Muscle layer of duodenum (tissue), 2 donors: Measurements from ENCODE around the gene CDC45.
"Not testable (repeated sequence)": the region's sequence is repeated elsewhere in the genome, so short reads cannot be mapped to it uniquely, and the experiment has no call there.

ENCODE experiments used
- H3K27ac ChIP-seq: one replicate; pipeline ENCODE4 v1.7.0; 2013; ENCODE audit warnings: mild to moderate bottlenecking, low read length
- H3K27me3 ChIP-seq: one replicate; pipeline ENCODE4 v1.7.0; 2013; ENCODE audit warnings: low read depth, mild to moderate bottlenecking, control low read depth, low read length
- H3K36me3 ChIP-seq, 2 donors: one replicate each; pipeline ENCODE4 v1.7.0; 2013; ENCODE audit warnings: low read length in 2 of 2, control low read depth in 1 of 2, mild to moderate bottlenecking in 1 of 2; ENCODE audit not compliant: insufficient read depth in 2 of 2, control insufficient read depth in 1 of 2
- H3K4me1 ChIP-seq, 2 donors: one replicate each; pipeline ENCODE4 v1.7.0; 2013; ENCODE audit warnings: low read length in 2 of 2, mild to moderate bottlenecking in 2 of 2, control low read depth in 1 of 2, moderate library complexity in 1 of 2; ENCODE audit not compliant: insufficient read depth in 2 of 2, control insufficient read depth in 1 of 2
- H3K4me3 ChIP-seq, 2 donors: one replicate each; pipeline ENCODE4 v1.7.0; 2013; ENCODE audit warnings: low read length in 2 of 2, low read depth in 1 of 2, mild to moderate bottlenecking in 1 of 2
- H3K9me3 ChIP-seq, 2 donors: one replicate each; pipeline ENCODE4 v1.7.0; 2013; ENCODE audit warnings: low read length in 2 of 2, control low read depth in 1 of 2, mild to moderate bottlenecking in 1 of 2; ENCODE audit not compliant: control insufficient read depth in 1 of 2
- donor health status: healthy.

Gene CDC45

DNA sequence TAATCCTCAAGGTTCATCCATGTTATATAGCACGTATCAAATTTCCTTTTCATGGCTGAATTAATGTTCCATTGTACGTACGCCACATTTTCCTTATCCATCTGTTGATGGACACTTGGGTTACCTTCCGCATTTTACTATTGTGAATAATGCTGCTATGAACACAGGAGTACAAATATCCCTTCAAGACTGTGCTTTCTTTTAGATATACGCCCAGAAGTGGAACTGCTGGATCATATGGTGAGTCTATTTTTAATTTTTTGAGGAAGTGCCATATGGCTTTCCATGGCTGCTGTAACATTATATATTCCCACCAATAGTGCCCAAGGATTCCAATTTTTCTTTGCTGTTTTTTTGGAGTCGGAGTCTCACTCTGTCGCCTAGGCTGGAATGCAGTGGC lies 41.4 kb upstream of the CDC45 start:
- H3K9me3 ChIP-seq, result no peaks in the 10 kb centered on the region
- H3K27me3 ChIP-seq, result no peaks in the 10 kb centered on the region
- H3K4me1 ChIP-seq, result peaks cover 0 to 5% of the 10 kb centered on the region in 2 donors
- no peak overlapping the region for H3K27ac ChIP-seq
- H3K4me3 ChIP-seq, result no peak overlapping the region
- H3K36me3 ChIP-seq, result peaks cover 22 to 34% of the 10 kb centered on the region in 2 donors

DNA sequence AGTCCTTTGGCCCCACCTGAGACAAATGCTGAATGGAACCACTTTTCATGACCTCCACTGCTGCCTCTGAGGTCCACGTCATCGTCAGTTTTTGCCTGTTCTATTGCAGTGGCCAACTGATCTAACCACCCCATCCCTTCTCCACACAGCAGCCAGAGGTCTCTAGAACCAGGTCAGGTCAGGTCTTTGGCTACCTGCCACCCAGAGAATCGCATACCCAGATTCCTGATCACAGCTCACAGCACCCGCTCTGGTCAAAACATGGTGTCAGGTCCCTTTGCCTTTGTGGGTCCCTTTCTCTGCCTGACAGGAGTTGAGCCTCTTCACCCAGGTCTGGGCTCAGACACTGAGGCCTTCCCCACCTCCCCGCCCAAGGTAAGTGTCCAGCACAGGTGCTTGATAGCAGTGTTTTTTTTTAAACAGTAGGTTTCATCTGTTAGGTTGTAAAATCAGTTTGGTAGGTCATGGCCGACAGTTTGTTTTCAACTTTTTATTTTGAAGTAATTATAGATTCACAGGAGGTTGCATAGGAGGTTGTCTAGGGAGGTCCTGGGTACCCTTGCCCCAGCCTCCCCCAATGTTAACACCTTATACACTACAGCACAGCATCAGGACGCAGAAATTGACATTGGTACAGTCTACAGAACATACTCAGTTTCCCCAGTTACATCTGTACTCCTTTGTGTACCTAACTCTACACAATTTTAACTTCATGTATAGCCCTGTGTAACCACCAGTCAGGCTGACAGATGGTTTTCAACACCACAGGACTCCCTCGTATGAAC lies 39.1 kb upstream of the CDC45 start:
- H3K9me3 ChIP-seq, result no peaks in the 10 kb centered on the region
- peaks cover 17 to 27% of the 10 kb centered on the region in 2 donors for H3K36me3 ChIP-seq
- no peaks in the 10 kb centered on the region for H3K27me3 ChIP-seq
- H3K4me1 ChIP-seq, result peaks cover 0 to 2% of the 10 kb centered on the region in 2 donors
- no peak overlapping the region for H3K4me3 ChIP-seq
- no peak overlapping the region for H3K27ac ChIP-seq

DNA sequence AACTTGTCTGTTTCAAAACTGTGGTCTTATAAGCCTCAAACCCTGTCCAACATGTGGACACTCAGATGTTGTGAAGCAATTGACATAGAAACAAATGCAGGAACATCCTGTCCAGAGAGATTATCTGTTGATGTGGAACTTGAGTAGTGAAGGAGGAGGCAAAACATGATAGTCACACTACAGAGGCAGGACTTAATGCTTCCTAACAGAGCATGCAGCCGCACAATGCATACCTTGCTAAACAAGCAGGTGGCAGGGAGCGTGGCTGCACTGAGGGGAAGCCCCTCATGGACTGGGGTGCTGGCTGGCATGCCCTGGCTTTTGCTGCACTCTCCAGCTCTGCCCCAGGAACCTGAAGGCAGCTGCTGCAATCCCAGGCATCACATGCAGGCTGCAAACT lies 37.6 kb upstream of the CDC45 start:
- Histone ChIP-seq H3K36me3 (peaks cover 15 to 18% of the 10 kb centered on the region in 2 donors), H3K9me3 (no peaks in the 10 kb centered on the region), H3K4me1 (peaks cover 5 to 15% of the 10 kb centered on the region in 2 donors), H3K27ac (no peak overlapping the region), H3K27me3 (no peaks in the 10 kb centered on the region), H3K4me3 (no peak overlapping the region)

GRCh38 chr22:19443544-19444211 lies 36.0 kb upstream of the CDC45 start:
- no peaks in the 10 kb centered on the region for H3K9me3 ChIP-seq
- no peaks in the 10 kb centered on the region for H3K27me3 ChIP-seq
- no peak overlapping the region for H3K27ac ChIP-seq
- no peak overlapping the region for H3K4me3 ChIP-seq
- H3K36me3 ChIP-seq, result peaks cover 15 to 18% of the 10 kb centered on the region in 2 donors
- H3K4me1 ChIP-seq, result peaks cover 10 to 22% of the 10 kb centered on the region in 2 donors

DNA sequence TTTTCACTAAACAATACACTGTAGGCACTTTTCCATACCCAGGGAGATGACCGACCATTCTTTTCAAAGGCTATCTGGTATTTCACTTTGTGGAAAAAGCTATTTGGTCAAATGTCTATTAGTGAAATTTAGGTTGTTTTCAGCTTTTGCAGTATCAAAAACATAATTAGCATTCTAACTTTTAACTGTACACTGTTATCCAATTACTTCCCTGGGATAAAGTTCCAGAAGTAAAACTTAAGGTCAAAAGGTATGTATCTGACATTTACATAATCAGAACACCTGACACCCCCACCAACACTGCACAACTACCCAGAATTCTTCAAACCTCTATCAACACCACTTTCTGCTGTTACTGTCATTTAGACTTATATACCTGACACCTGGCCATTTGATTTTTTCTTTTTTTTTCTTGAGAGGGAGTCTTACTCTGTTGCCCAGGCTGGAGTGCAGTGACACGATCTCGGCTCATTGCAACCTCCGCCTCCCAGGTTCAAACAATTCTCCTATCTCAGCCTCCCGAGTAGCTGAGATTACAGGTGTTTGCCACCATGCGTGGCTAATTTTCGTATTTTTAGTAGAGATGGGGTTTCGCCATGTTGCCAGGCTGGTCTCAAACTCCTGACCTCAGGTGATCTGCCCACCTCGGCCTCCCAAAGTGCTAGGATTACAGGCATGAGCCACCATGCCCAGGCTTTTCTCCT lies 34.3 kb upstream of the CDC45 start:
- H3K4me3 ChIP-seq, H3K9me3 ChIP-seq, H3K27me3 ChIP-seq, H3K27ac ChIP-seq: not testable (repeated sequence)
- H3K36me3 ChIP-seq, result peaks cover 12 to 18% of the 10 kb centered on the region in 2 donors
- H3K4me1 ChIP-seq, result peaks cover 10 to 22% of the 10 kb centered on the region in 2 donors

DNA sequence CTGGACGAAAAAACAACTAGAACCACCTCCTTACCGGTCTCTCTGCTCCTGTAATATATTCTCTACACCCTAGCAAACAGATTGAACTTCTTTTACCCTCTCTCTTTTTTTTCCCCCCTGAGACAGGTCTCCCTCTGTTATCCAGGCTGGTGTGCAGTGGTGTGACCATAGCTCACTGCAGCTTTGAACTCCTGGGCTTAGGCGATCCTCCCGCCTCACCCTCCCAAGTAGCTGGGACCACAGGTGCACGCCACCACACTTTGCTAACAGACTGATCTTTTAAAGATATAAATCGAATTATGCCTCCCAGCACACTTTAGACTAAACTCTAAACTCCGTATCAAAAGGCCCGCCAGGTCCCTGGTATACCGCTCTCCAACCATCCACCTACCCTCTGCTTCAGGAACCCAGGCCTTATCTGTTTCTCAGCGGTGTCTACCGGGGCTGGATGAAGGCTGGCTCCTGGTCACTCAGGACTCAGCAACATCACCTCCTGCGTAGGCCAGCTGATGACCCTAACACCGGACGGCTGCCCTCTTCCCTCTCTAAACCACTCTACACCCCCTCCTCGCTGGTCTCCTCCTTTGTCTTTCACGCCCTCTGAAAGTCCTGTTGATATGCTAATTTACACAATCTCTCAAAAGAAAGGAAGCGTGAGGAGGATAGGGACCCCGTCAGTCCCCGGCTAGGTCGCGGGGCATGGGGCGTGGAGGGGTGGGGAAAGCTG lies 33.0 kb upstream of the CDC45 start:
- H3K36me3 ChIP-seq, result peaks cover 19 to 20% of the 10 kb centered on the region in 2 donors
- peaks cover 10 to 22% of the 10 kb centered on the region in 2 donors for H3K4me1 ChIP-seq
- H3K9me3 ChIP-seq, result no peaks in the 10 kb centered on the region
- peak overlapping the region; percentile 47 for H3K27ac ChIP-seq
- H3K4me3 ChIP-seq, result peak overlapping the region; percentile 71 to 86
- no peaks in the 10 kb centered on the region for H3K27me3 ChIP-seq

GRCh38 chr22:19447330-19448075 lies 32.2 kb upstream of the CDC45 start, which contains the start of gene C22orf39:
C22orf39 (minus strand) TSS chr22:19447711; CDS start chr22:19447688, 23 bp downstream.
- H3K9me3 ChIP-seq, result no peaks in the 10 kb centered on the region
- peaks cover 10 to 22% of the 10 kb centered on the region in 2 donors for H3K4me1 ChIP-seq
- peaks cover 22 to 27% of the 10 kb centered on the region in 2 donors for H3K36me3 ChIP-seq
- peak within 1 kb of the TSS; percentile 47 for H3K27ac ChIP-seq
- H3K4me3 ChIP-seq, result peak within 1 kb of the TSS; percentile 71 to 86
- no peaks in the 10 kb centered on the region for H3K27me3 ChIP-seq

- Histone ChIP-seq H3K27me3 (no peaks in the 10 kb centered on the region), H3K27ac (peak overlapping the region; percentile 47), H3K4me1 (peaks cover 10 to 22% of the 10 kb centered on the region in 2 donors), H3K36me3 (peaks cover 28 to 31% of the 10 kb centered on the region in 2 donors), H3K9me3 (no peaks in the 10 kb centered on the region), H3K4me3 (peak overlapping the region; percentile 71 to 86)
These were observed 31.6 kb upstream of the CDC45 start for GRCh38 chr22:19448076-19448607.

GRCh38 chr22:19448739-19449421 lies 30.8 kb upstream of the CDC45 start:
- no peak overlapping the region for H3K4me3 ChIP-seq
- no peaks in the 10 kb centered on the region for H3K27me3 ChIP-seq

DNA sequence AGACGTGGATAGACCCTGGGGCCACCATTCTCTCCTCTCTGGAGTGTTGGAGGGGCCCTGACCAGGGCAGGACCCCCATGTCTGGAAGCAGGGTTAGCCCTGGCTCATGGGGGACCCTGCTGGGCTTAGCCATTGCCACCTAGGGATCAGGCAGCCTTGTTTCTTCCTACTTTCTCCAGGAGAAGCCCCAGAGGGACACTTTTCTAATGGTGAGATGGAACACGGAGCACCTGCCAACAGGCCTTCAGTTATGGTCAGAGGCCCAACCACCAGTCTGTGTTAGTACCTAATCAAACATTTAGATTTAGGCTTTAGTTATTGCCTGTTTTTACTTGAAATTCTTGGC lies 30.3 kb upstream of the CDC45 start:
- no peak overlapping the region for H3K27ac ChIP-seq
- H3K27me3 ChIP-seq, result no peaks in the 10 kb centered on the region
- no peaks in the 10 kb centered on the region for H3K9me3 ChIP-seq
- peaks cover 10 to 22% of the 10 kb centered on the region in 2 donors for H3K4me1 ChIP-seq
- no peak overlapping the region for H3K4me3 ChIP-seq
- peaks cover 31 to 33% of the 10 kb centered on the region in 2 donors for H3K36me3 ChIP-seq

More at GRCh38 chr22:19448739-19449421, 30.8 kb upstream of the CDC45 start:
- peaks cover 29 to 31% of the 10 kb centered on the region in 2 donors for H3K36me3 ChIP-seq
- peaks cover 10 to 22% of the 10 kb centered on the region in 2 donors for H3K4me1 ChIP-seq
- H3K9me3 ChIP-seq, result no peaks in the 10 kb centered on the region
- H3K27ac ChIP-seq, result no peak overlapping the region
